GM23338 (cell line): ENCODE measurements around the gene WDR87. TPM values are rescaled to one million over a fixed set of nuclear protein-coding genes. Genes with fewer than 3 reads are reported as not detected.

Experiments
- ATAC-seq: fragments of 200-7000 bp; cut with Tn5 transposase; 3 replicates; pipeline ENCODE4 v1.9.1; 2020
- DNase-seq: peaks from one replicate; pipeline ENCODE4 v3.0.0-alpha.2; 2015; ENCODE audit warnings: low spot score
- H2AFZ ChIP-seq: fragments of 200-600 bp; sonication (generic); 2 replicates; pipeline ENCODE4 v1.8.0; 2016; ENCODE audit warnings: antibody characterized with exemption, mild to moderate bottlenecking, moderate library complexity
- H3F3A ChIP-seq: fragments of 200-600 bp; sonication (generic); replicated peaks from 2 replicates; pipeline ENCODE4 v1.8.0; 2017; ENCODE audit warnings: antibody characterized with exemption, mixed run types, low read depth
- H3K27ac ChIP-seq: fragments of 200-600 bp; sonication (generic); 2 replicates; pipeline ENCODE4 v1.6.1; 2016; ENCODE audit warnings: low read depth
- H3K27me3 ChIP-seq: fragments of 200-600 bp; sonication (generic); 2 replicates; pipeline ENCODE4 v1.8.0; 2016; ENCODE audit warnings: mild to moderate bottlenecking, mixed run types, moderate library complexity; ENCODE audit not compliant: insufficient read depth
- H3K36me3 ChIP-seq: fragments of 200-600 bp; sonication (generic); 2 replicates; pipeline ENCODE4 v1.8.0; 2016; ENCODE audit warnings: mild to moderate bottlenecking; ENCODE audit not compliant: insufficient read depth
- H3K4me1 ChIP-seq: fragments of 200-600 bp; sonication (generic); 2 replicates; pipeline ENCODE4 v1.8.0; 2016; ENCODE audit warnings: mild to moderate bottlenecking, moderate library complexity; ENCODE audit not compliant: insufficient read depth
- H3K4me2 ChIP-seq: fragments of 200-600 bp; sonication (generic); 2 replicates; pipeline ENCODE4 v1.7.1; 2017; ENCODE audit warnings: mixed run types
- H3K4me3 ChIP-seq: fragments of 200-600 bp; sonication (generic); 2 replicates; pipeline ENCODE4 v1.6.1; 2016; ENCODE audit warnings: mixed run types
- H3K79me2 ChIP-seq: fragments of 200-600 bp; sonication (generic); replicated peaks from 2 replicates; pipeline ENCODE4 v1.8.0; 2017; ENCODE audit warnings: mild to moderate bottlenecking; ENCODE audit not compliant: insufficient read depth
- H3K9me2 ChIP-seq: fragments of 200-600 bp; sonication (generic); 2 replicates; pipeline ENCODE4 v1.8.0; 2017; ENCODE audit not compliant: insufficient read depth
- H4K20me1 ChIP-seq: fragments of 200-600 bp; sonication (generic); replicated peaks from 2 replicates; pipeline ENCODE4 v1.8.0; 2017; ENCODE audit warnings: mild to moderate bottlenecking; ENCODE audit not compliant: insufficient read depth
- H3K27ac Mint-ChIP-seq: 2 replicates; pipeline ENCODE4 v1.8.0; 2020; ENCODE audit warnings: inconsistent platforms, mild to moderate bottlenecking, moderate library complexity, mixed read lengths
- H3K27me3 Mint-ChIP-seq: 3 replicates; pipeline ENCODE4 v1.8.0; 2022; ENCODE audit warnings: low read depth, mild to moderate bottlenecking, moderate library complexity, mixed read lengths, inconsistent platforms; ENCODE audit not compliant: insufficient read depth, poor library complexity
- H3K36me3 Mint-ChIP-seq: 3 replicates; pipeline ENCODE4 v1.8.0; 2021; ENCODE audit warnings: low read depth, mild to moderate bottlenecking, inconsistent platforms, moderate library complexity, mixed read lengths
- H3K4me1 Mint-ChIP-seq: 3 replicates; pipeline ENCODE4 v1.8.0; 2020; ENCODE audit warnings: mild to moderate bottlenecking, inconsistent platforms, mixed read lengths
- H3K4me3 Mint-ChIP-seq: 3 replicates; pipeline ENCODE4 v1.8.0; 2021; ENCODE audit warnings: moderate library complexity, mild to moderate bottlenecking, inconsistent platforms, mixed read lengths
- H3K9me3 Mint-ChIP-seq: 3 replicates; pipeline ENCODE4 v1.8.0; 2020; ENCODE audit warnings: moderate library complexity, mild to moderate bottlenecking, inconsistent platforms, mixed read lengths
- CREB1 ChIP-seq: fragments of 250-450 bp; sonication (Bioruptor Pico); IDR thresholded peaks from 2 replicates; pipeline ENCODE4 v1.5.0; 2020; ENCODE audit warnings: low read depth, mild to moderate bottlenecking, moderate library complexity
- CTCF ChIP-seq, 2 experiments: fragments of 200-600 bp in 1 of 2; sonication (generic) in 1 of 2; conservative IDR thresholded peaks; 2 replicates each; pipeline versions ENCODE4 v1.5.1 to v1.6.1; 2016 to 2017; ENCODE audit warnings: antibody characterized with exemption in 2 of 2, low read depth in 2 of 2, mild to moderate bottlenecking in 2 of 2, moderate library complexity in 1 of 2
- ETS1 ChIP-seq: IDR thresholded peaks from 2 replicates; pipeline ENCODE4 v1.6.1; 2016; ENCODE audit warnings: antibody characterized with exemption
- EZH2 ChIP-seq: fragments of 200-600 bp; sonication (generic); IDR thresholded peaks from one replicate; pipeline ENCODE4 v1.8.0; 2017; ENCODE audit warnings: antibody characterized with exemption, mild to moderate bottlenecking, low read depth; ENCODE audit not compliant: unreplicated experiment
- EZH2phosphoT487 ChIP-seq: fragments of 200-600 bp; sonication (generic); IDR thresholded peaks from one replicate; pipeline ENCODE4 v1.8.1; 2018; ENCODE audit warnings: antibody characterized with exemption; ENCODE audit not compliant: unreplicated experiment
- JUNB ChIP-seq: IDR thresholded peaks from one replicate; pipeline ENCODE4 v1.6.1; 2016; ENCODE audit warnings: antibody characterized with exemption; ENCODE audit not compliant: unreplicated experiment
- NANOG ChIP-seq: IDR thresholded peaks from 2 replicates; pipeline ENCODE4 v1.6.1; 2016; ENCODE audit warnings: antibody characterized with exemption, borderline replicate concordance
- POLR2AphosphoS5 ChIP-seq: IDR thresholded peaks from 2 replicates; pipeline ENCODE4 v1.6.1; 2016; ENCODE audit warnings: antibody characterized with exemption, low read depth
- REST ChIP-seq: IDR thresholded peaks from one replicate; pipeline ENCODE4 v1.6.1; 2018; ENCODE audit warnings: antibody characterized with exemption; ENCODE audit not compliant: unreplicated experiment
- STAT1 ChIP-seq: IDR thresholded peaks from one replicate; pipeline ENCODE4 v1.6.1; 2016; ENCODE audit warnings: antibody characterized with exemption; ENCODE audit not compliant: unreplicated experiment
- ZNF114 ChIP-seq: fragments of 250-450 bp; sonication (Bioruptor Pico); IDR thresholded peaks from 2 replicates; pipeline ENCODE4 v1.5.0; 2020; ENCODE audit warnings: mild to moderate bottlenecking, moderate library complexity
- ZNF331 ChIP-seq: fragments of 250-450 bp; sonication (Bioruptor Pico); IDR thresholded peaks from 2 replicates; pipeline ENCODE4 v1.5.0; 2020; ENCODE audit warnings: low read depth, mild to moderate bottlenecking, moderate library complexity
- polyA plus RNA-seq: library from polyadenylated mRNA; unstranded; fragments of >200 nt; fragmentation: Nextera tagmentation; extraction: Ambion mirVana; gene quantifications from 2 replicates; pipeline ENCODE4 v1.2.1, GENCODE V29; 2016
- total RNA-seq: library from RNA; depleted of rRNA; stranded (reverse); fragments of >200 nt; shearing (Covaris generic); gene quantifications from 2 replicates; pipeline ENCODE4 v1.2.3, GENCODE V29; 2014

Gene WDR87
- total and polyA plus RNA-seq, 2 experiments from 2014 or later = 0.02 TPM; not detected in 1

GRCh38 chr19:37936886-37937285 lies 30.5 kb upstream of the WDR87 start:
- H3K9me3 Mint-ChIP-seq = peaks cover 28% of the 10 kb centered on the region
- H3K4me2 ChIP-seq = no peak overlapping the region
- H3K4me3 Mint-ChIP-seq = no peak overlapping the region
- H2AFZ ChIP-seq = no peak overlapping the region
- H3K4me1 Mint-ChIP-seq = peaks cover 28% of the 10 kb centered on the region
- H3K36me3 Mint-ChIP-seq = peaks cover 52% of the 10 kb centered on the region
- no peak for ATAC-seq
- H3K9me2 ChIP-seq = no peaks in the 10 kb centered on the region
- H3K79me2 ChIP-seq = peaks cover 83% of the 10 kb centered on the region
- H3K27ac Mint-ChIP-seq = no peak overlapping the region
- H3K27me3 Mint-ChIP-seq = peaks cover 5% of the 10 kb centered on the region
- no peak for TF ChIP-seq JUNB
- no peak for TF ChIP-seq ZNF331
- no peak for TF ChIP-seq REST
- no peak for TF ChIP-seq EZH2
- no peak for TF ChIP-seq POLR2AphosphoS5
- TF ChIP-seq ZNF114 (CRISPR knock-in tag) = no peak
- no peak for TF ChIP-seq NANOG
- TF ChIP-seq CREB1 = no peak
- no peak for TF ChIP-seq ETS1
- TF ChIP-seq STAT1 = no peak
- TF ChIP-seq CTCF (conservative IDR thresholded peaks at IDR 0.05; ENCODE audit: low read depth in 2 of 2) = no peak
- TF ChIP-seq EZH2phosphoT487 = no peak
- no peak overlapping the region for H3K4me3 ChIP-seq
- no peak for DNase-seq
- H3K27me3 ChIP-seq = no peaks in the 10 kb centered on the region
- peaks cover 23% of the 10 kb centered on the region for H3K4me1 ChIP-seq
- 0 out of 2 replicates have a peak, but pooled peaks cover 5% of the 10 kb centered on the region for H3F3A ChIP-seq
- H3K36me3 ChIP-seq = peaks cover 13% of the 10 kb centered on the region; the same call in 1 of the 2 replicates
- H3K27ac ChIP-seq = no peak overlapping the region
- H4K20me1 ChIP-seq = peaks cover 15% of the 10 kb centered on the region
